H9 (cell line): ENCODE results near the gene CTIF. TPM values are rescaled to one million over a fixed set of nuclear protein-coding genes. Genes with fewer than 3 reads are reported as not detected.

Experiments used
- DNase-seq: peaks from one replicate; pipeline ENCODE4 v3.0.0-alpha.2; 2017
- H2AFZ ChIP-seq: one replicate; pipeline ENCODE4 v1.6.1; 2013; ENCODE audit warnings: mild to moderate bottlenecking, low read length, control low read depth, moderate library complexity
- H2AK5ac ChIP-seq: 2 replicates; pipeline ENCODE4 v1.6.1; 2013; ENCODE audit warnings: low read length, control low read depth, mixed read lengths; ENCODE audit not compliant: insufficient read length
- H2BK120ac ChIP-seq: one replicate; pipeline ENCODE4 v1.6.1; 2013; ENCODE audit warnings: low read depth, mild to moderate bottlenecking, low read length, control low read depth, inconsistent platforms; ENCODE audit not compliant: poor library complexity, severe bottlenecking
- H2BK12ac ChIP-seq: 2 replicates; pipeline ENCODE4 v1.6.1; 2013; ENCODE audit warnings: low read length, control low read depth, mixed read lengths, low read depth; ENCODE audit not compliant: insufficient read length
- H2BK15ac ChIP-seq: 2 replicates; pipeline ENCODE4 v1.6.1; 2013; ENCODE audit warnings: low read depth, low read length, control low read depth
- H2BK20ac ChIP-seq: one replicate; pipeline ENCODE4 v1.6.1; 2013; ENCODE audit warnings: low read depth, mild to moderate bottlenecking, low read length, control low read depth, inconsistent platforms; ENCODE audit not compliant: poor library complexity, severe bottlenecking
- H2BK5ac ChIP-seq: 2 replicates; pipeline ENCODE4 v1.6.1; 2013; ENCODE audit warnings: low read length, control low read depth, mixed read lengths; ENCODE audit not compliant: insufficient read length
- H3K14ac ChIP-seq: 2 replicates; pipeline ENCODE4 v1.6.1; 2013; ENCODE audit warnings: low read length, control low read depth; ENCODE audit not compliant: insufficient read depth
- H3K18ac ChIP-seq: 2 replicates; pipeline ENCODE4 v1.6.1; 2013; ENCODE audit warnings: low read depth, mild to moderate bottlenecking, mixed read lengths, low read length, control low read depth; ENCODE audit not compliant: insufficient read length
- H3K23ac ChIP-seq: 2 replicates; pipeline ENCODE4 v1.6.1; 2013; ENCODE audit warnings: low read length, control low read depth, mixed read lengths, low read depth; ENCODE audit not compliant: insufficient read length
- H3K23me2 ChIP-seq: 2 replicates; pipeline ENCODE4 v1.6.1; 2013; ENCODE audit warnings: low read depth, mild to moderate bottlenecking, mixed read lengths, low read length, control low read depth; ENCODE audit not compliant: insufficient read length, poor library complexity, severe bottlenecking
- H3K27ac ChIP-seq: 2 replicates; pipeline ENCODE4 v1.5.1; 2013; ENCODE audit warnings: low read length, control low read depth, mixed read lengths, low read depth; ENCODE audit not compliant: insufficient read length
- H3K27me3 ChIP-seq: 2 replicates; pipeline ENCODE4 v1.6.1; 2013; ENCODE audit warnings: low read length, control low read depth, inconsistent platforms; ENCODE audit not compliant: insufficient read depth
- H3K4ac ChIP-seq: 2 replicates; pipeline ENCODE4 v1.6.1; 2013; ENCODE audit warnings: low read depth, mild to moderate bottlenecking, control low read depth, inconsistent platforms, low read length, moderate library complexity
- H3K4me1 ChIP-seq: 2 replicates; pipeline ENCODE4 v1.6.1; 2013; ENCODE audit warnings: low read length, control low read depth, inconsistent platforms; ENCODE audit not compliant: insufficient read depth
- H3K4me2 ChIP-seq: 2 replicates; pipeline ENCODE4 v1.6.1; 2013; ENCODE audit warnings: low read length, control low read depth, mixed read lengths; ENCODE audit not compliant: insufficient read length, insufficient read depth
- H3K56ac ChIP-seq: 2 replicates; pipeline ENCODE4 v1.6.1; 2013; ENCODE audit warnings: low read depth, mild to moderate bottlenecking, mixed read lengths, low read length, control low read depth; ENCODE audit not compliant: insufficient read length
- H3K79me1 ChIP-seq: 2 replicates; pipeline ENCODE4 v1.6.1; 2013; ENCODE audit warnings: low read depth, mild to moderate bottlenecking, moderate library complexity, low read length, control low read depth, inconsistent platforms; ENCODE audit not compliant: insufficient read depth, poor library complexity, severe bottlenecking
- H3K79me2 ChIP-seq: 2 replicates; pipeline ENCODE4 v1.6.1; 2013; ENCODE audit warnings: low read length, control low read depth, inconsistent platforms; ENCODE audit not compliant: insufficient read depth
- H3K9ac ChIP-seq: 2 replicates; pipeline ENCODE4 v1.6.1; 2013; ENCODE audit warnings: low read length, control low read depth, mixed read lengths; ENCODE audit not compliant: insufficient read length; ENCODE audit errors: extremely low read depth
- H3K9me3 ChIP-seq: one replicate; pipeline ENCODE4 v1.6.1; 2013; ENCODE audit warnings: low read depth, low read length, inconsistent platforms; ENCODE audit not compliant: control insufficient read depth
- H3T11ph ChIP-seq: one replicate; pipeline ENCODE4 v1.6.1; 2013; ENCODE audit warnings: mild to moderate bottlenecking, low read length, control low read depth, inconsistent platforms
- H4K20me1 ChIP-seq: one replicate; pipeline ENCODE4 v1.6.1; 2013; ENCODE audit not compliant: control insufficient read depth, insufficient read length, insufficient read depth
- H4K5ac ChIP-seq: 2 replicates; pipeline ENCODE4 v1.6.1; 2013; ENCODE audit warnings: low read depth, mild to moderate bottlenecking, mixed read lengths, low read length, control low read depth; ENCODE audit not compliant: insufficient read length
- H4K8ac ChIP-seq: replicated peaks from 2 replicates; pipeline ENCODE4 v1.6.1; 2013; ENCODE audit warnings: low read length, control low read depth, mixed read lengths, low read depth; ENCODE audit not compliant: insufficient read length
- H4K91ac ChIP-seq: 2 replicates; pipeline ENCODE4 v1.6.1; 2013; ENCODE audit warnings: low read depth, mild to moderate bottlenecking, moderate library complexity, mixed read lengths, low read length, control low read depth; ENCODE audit not compliant: insufficient read length
- H3K27ac Mint-ChIP-seq, 3 experiments: 2 replicates in 2 of 3; 3 replicates in 1 of 3; pipeline ENCODE4 v1.8.0; 2020 to 2021; ENCODE audit warnings: mixed read lengths in 3 of 3, mild to moderate bottlenecking in 1 of 3, moderate library complexity in 1 of 3
- H3K27me3 Mint-ChIP-seq: 2 replicates; pipeline ENCODE4 v1.8.0; 2021; ENCODE audit warnings: low read depth, mild to moderate bottlenecking, moderate library complexity, mixed read lengths
- H3K36me3 Mint-ChIP-seq, 3 experiments: 2 replicates in 2 of 3; 3 replicates in 1 of 3; pipeline ENCODE4 v1.8.0; 2020 to 2021; ENCODE audit warnings: low read depth in 3 of 3, mixed read lengths in 3 of 3; ENCODE audit not compliant: insufficient read depth in 1 of 3
- H3K4me1 Mint-ChIP-seq, 2 experiments: 2 replicates each; pipeline ENCODE4 v1.8.0; 2020; ENCODE audit warnings: mixed read lengths in 2 of 2
- H3K4me3 Mint-ChIP-seq, 2 experiments: 2 replicates in 1 of 2; 3 replicates in 1 of 2; pipeline ENCODE4 v1.8.0; 2020 to 2021; ENCODE audit warnings: mild to moderate bottlenecking in 2 of 2, mixed read lengths in 2 of 2, moderate library complexity in 1 of 2
- H3K9me3 Mint-ChIP-seq, 2 experiments: 2 replicates in 1 of 2; 3 replicates in 1 of 2; pipeline ENCODE4 v1.8.0; 2020; ENCODE audit warnings: mild to moderate bottlenecking in 2 of 2, mixed read lengths in 2 of 2, moderate library complexity in 1 of 2
- CTCF ChIP-seq: fragments of 200-600 bp; sonication (generic); conservative IDR thresholded peaks from 3 replicates; pipeline ENCODE4 v1.8.0; 2021; ENCODE audit warnings: antibody characterized with exemption, mild to moderate bottlenecking
- WGBS: extraction: QIAGEN DNeasy Blood & Tissue Kit; methylation state at CpG from one replicate; pipeline ENCODE4 v1.1.7; 2013; ENCODE audit warnings: missing lambda C conversion rate, low lambda C conversion rate, mixed read lengths; ENCODE audit not compliant: insufficient read length; ENCODE audit errors: extremely low coverage; 5-methylcytosine and 5-hydroxymethylcytosine counted together
- total RNA-seq: library from RNA; stranded (reverse); gene quantifications from 2 replicates; pipeline ENCODE4 v1.2.1, GENCODE V29; 2021

The CTIF gene
- total RNA-seq, 1 experiment from 2014 or later, result 15.8 TPM

- H3K79me1 ChIP-seq, result no peaks in the 10 kb centered on the region
- no peak overlapping the region for H3K4ac ChIP-seq
- H2BK5ac ChIP-seq, result no peak overlapping the region
- Mint-ChIP-seq H3K4me3 (no peak overlapping the region), H3K4me1 (no peaks in the 10 kb centered on the region; a peak in 1 of 4 replicates), H3K36me3 (peaks cover 5 to 12% (median 8%) of the 10 kb centered on the region in 3 experiments; a peak in 5 of 7 replicates), H3K27ac (peak overlapping the region in 1 of 3 experiments; percentile 63; a peak in 1 of 7 replicates), H3K9me3 (peaks cover 13 to 16% of the 10 kb centered on the region in 2 experiments), H3K27me3 (peaks cover 9% of the 10 kb centered on the region)
- no peak for DNase-seq
- no peak overlapping the region for H3K56ac ChIP-seq
- H2AK5ac ChIP-seq, result no peak overlapping the region
- no peak overlapping the region for H2AFZ ChIP-seq
- H3K9me3 ChIP-seq, result no peaks in the 10 kb centered on the region
- TF ChIP-seq CTCF, result no peak
- H4K91ac ChIP-seq, result no peak overlapping the region
- H3K27me3 ChIP-seq, result no peaks in the 10 kb centered on the region
- no peak overlapping the region for H2BK20ac ChIP-seq
- no peak overlapping the region for H3T11ph ChIP-seq
- no peak overlapping the region for H3K18ac ChIP-seq
- H3K9ac ChIP-seq, result no peak overlapping the region
- H2BK120ac ChIP-seq, result no peak overlapping the region
- H4K8ac ChIP-seq, result no peak overlapping the region
- no peaks in the 10 kb centered on the region for H3K79me2 ChIP-seq
- no peaks in the 10 kb centered on the region for H4K20me1 ChIP-seq
- H2BK15ac ChIP-seq, result no peak overlapping the region
- no peaks in the 10 kb centered on the region for H3K4me1 ChIP-seq
- H4K5ac ChIP-seq, result no peak overlapping the region
- H3K23ac ChIP-seq, result no peak overlapping the region
- no peak overlapping the region for H3K14ac ChIP-seq
- H3K27ac ChIP-seq, result no peak overlapping the region
- H3K23me2 ChIP-seq, result no peaks in the 10 kb centered on the region
- H2BK12ac ChIP-seq, result no peak overlapping the region
- WGBS, result no CpG with 5 or more reads among the region's 3 CpGs
- H3K4me2 ChIP-seq, result no peak overlapping the region
Observed at GRCh38 chr18:48908916-48909315, 370.1 kb downstream of the CTIF start.
